DMS79 (cell line): ENCODE results near the gene TBCK.

Experiments
- DNase-seq: peaks from one replicate; lab custom pipeline; 2025; lab: John Stamatoyannopoulos, UW

The TBCK gene

GRCh38 chr4:106286611-106287010 lies 29.4 kb downstream of the TBCK start:
- DNase-seq, result no peak

- DNase-seq, result no peak
These were observed 31.8 kb downstream of the TBCK start for GRCh38 chr4:106284227-106284626.

GRCh38 chr4:106277140-106277675 lies 38.8 kb downstream of the TBCK start:
- no peak for DNase-seq

GRCh38 chr4:106273831-106274230 lies 42.2 kb downstream of the TBCK start:
- DNase-seq, result no peak

- no peak for DNase-seq
These were observed 45.3 kb downstream of the TBCK start for GRCh38 chr4:106270736-106271135.

- no peak for DNase-seq
These were observed 46.3 kb downstream of the TBCK start for GRCh38 chr4:106269711-106270110.

- DNase-seq, result no peak
These were observed 47.2 kb downstream of the TBCK start for GRCh38 chr4:106268786-106269185.

GRCh38 chr4:106266201-106266600 lies 49.8 kb downstream of the TBCK start:
- no peak for DNase-seq

- no peak for DNase-seq
These were observed 51.7 kb downstream of the TBCK start for GRCh38 chr4:106264331-106264728.

GRCh38 chr4:106263594-106264330 lies 52.2 kb downstream of the TBCK start:
- DNase-seq, result no peak

- no peak for DNase-seq
These were observed 54.0 kb downstream of the TBCK start for GRCh38 chr4:106261980-106262379.

GRCh38 chr4:106258145-106259045 lies 57.6 kb downstream of the TBCK start:
- DNase-seq, result no peak

- no peak for DNase-seq
These were observed 59.8 kb downstream of the TBCK start for GRCh38 chr4:106256190-106256589.

GRCh38 chr4:106255195-106255594 lies 60.8 kb downstream of the TBCK start:
- DNase-seq, result no peak

GRCh38 chr4:106253364-106254129 lies 62.5 kb downstream of the TBCK start:
- no peak for DNase-seq

- no peak for DNase-seq
These were observed 68.4 kb downstream of the TBCK start for GRCh38 chr4:106247600-106247999.

GRCh38 chr4:106246441-106246840 lies 69.6 kb downstream of the TBCK start:
- DNase-seq, result no peak

- DNase-seq, result no peak
These were observed 70.8 kb downstream of the TBCK start for GRCh38 chr4:106245176-106245575.

- no peak for DNase-seq
These were observed 75.3 kb downstream of the TBCK start for GRCh38 chr4:106240699-106241098.

GRCh38 chr4:106238820-106239420 lies 77.1 kb downstream of the TBCK start:
- DNase-seq, result no peak

- no peak for DNase-seq
These were observed 84.1 kb downstream of the TBCK start for GRCh38 chr4:106231931-106232330.

GRCh38 chr4:106222548-106222947 lies 93.5 kb downstream of the TBCK start:
- no peak for DNase-seq
